Ascending aorta (tissue), 2 donors: Measurements from ENCODE around the gene FAM20B. TPM values are rescaled to one million over a fixed set of nuclear protein-coding genes. Genes with fewer than 3 reads are reported as not detected.

Experiments
- DNase-seq, 2 donors: peaks; one replicate each; pipeline ENCODE4 v3.0.0-alpha.2; 2019; ENCODE audit warnings: low spot score in 2 of 2
- H3K27ac ChIP-seq, 2 donors: fragments of 200-600 bp; sonication (generic); one replicate each; pipeline ENCODE4 v1.5.1; 2016 to 2017; ENCODE audit warnings: mild to moderate bottlenecking in 1 of 2
- H3K27me3 ChIP-seq: fragments of 200-600 bp; sonication (generic); one replicate; pipeline ENCODE4 v1.5.1; 2017
- H3K36me3 ChIP-seq, 2 donors: fragments of 200-600 bp; sonication (generic); one replicate each; pipeline ENCODE4 v1.5.1; 2016
- H3K4me1 ChIP-seq, 2 donors: fragments of 200-600 bp; sonication (generic); one replicate each; pipeline ENCODE4 v1.5.1; 2016 to 2017; ENCODE audit warnings: mild to moderate bottlenecking in 1 of 2
- H3K4me3 ChIP-seq, 2 donors: fragments of 200-600 bp; sonication (generic); one replicate each; pipeline ENCODE4 v1.5.1; 2016 to 2017; ENCODE audit warnings: mild to moderate bottlenecking in 1 of 2
- H3K9me3 ChIP-seq, 2 donors: fragments of 200-600 bp; sonication (generic); one replicate each; pipeline ENCODE4 v1.5.1; 2016
- intact Hi-C: fragments of 100-400 bp; cut with DNase I; formaldehyde crosslinking; loops from one replicate; pipeline ENCODE4 v1.15.1; 2023
- total RNA-seq: library from RNA; depleted of rRNA; stranded (reverse); fragments of >200 nt; gene quantifications from one replicate; pipeline ENCODE4 v1.1.0, GENCODE V29; 2016
- TF ChIP-seq, protein P1 (sequence below), 3 experiments: fragments of 200-600 bp in 2 of 3; fragments of 450-650 bp in 1 of 3; sonication (generic) in 2 of 3; IDR thresholded peaks; one replicate each; pipeline ENCODE4 v1.5.1; 2016 to 2019; ENCODE audit warnings: antibody characterized with exemption in 3 of 3, mild to moderate bottlenecking in 1 of 3, moderate library complexity in 1 of 3

FAM20B gene
- total RNA-seq, 1 donor from 2014 or later, result 17.3 TPM

DNA sequence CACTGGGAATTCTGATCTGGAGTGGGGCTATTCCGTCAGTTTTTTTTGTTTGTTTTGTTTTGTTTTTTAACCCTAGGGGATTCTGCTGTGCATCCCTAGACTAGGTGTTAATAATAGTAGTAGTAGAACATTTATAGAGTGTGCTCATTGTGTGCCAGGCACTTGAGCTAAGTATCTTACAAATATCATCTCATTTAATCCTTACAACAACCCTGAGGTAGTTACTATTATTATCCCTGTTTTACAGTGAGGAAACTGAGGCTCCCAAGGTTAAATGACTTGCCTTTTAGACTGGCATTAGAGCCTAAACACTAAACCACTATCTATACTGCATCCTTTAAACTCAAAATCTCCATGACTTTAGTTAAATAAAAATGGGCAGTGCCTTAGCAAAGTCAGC, 78.3 kb downstream of the FAM20B start:
- no peak for DNase-seq
- peaks cover 22 to 35% of the 10 kb centered on the region in 2 donors for H3K36me3 ChIP-seq
- no peaks in the 10 kb centered on the region for H3K9me3 ChIP-seq
- H3K27me3 ChIP-seq, result no peaks in the 10 kb centered on the region
- no peaks in the 10 kb centered on the region for H3K4me1 ChIP-seq
- H3K4me3 ChIP-seq, result no peak overlapping the region
- intact Hi-C loops, result no loop called here
- TF ChIP-seq, protein P1, sequence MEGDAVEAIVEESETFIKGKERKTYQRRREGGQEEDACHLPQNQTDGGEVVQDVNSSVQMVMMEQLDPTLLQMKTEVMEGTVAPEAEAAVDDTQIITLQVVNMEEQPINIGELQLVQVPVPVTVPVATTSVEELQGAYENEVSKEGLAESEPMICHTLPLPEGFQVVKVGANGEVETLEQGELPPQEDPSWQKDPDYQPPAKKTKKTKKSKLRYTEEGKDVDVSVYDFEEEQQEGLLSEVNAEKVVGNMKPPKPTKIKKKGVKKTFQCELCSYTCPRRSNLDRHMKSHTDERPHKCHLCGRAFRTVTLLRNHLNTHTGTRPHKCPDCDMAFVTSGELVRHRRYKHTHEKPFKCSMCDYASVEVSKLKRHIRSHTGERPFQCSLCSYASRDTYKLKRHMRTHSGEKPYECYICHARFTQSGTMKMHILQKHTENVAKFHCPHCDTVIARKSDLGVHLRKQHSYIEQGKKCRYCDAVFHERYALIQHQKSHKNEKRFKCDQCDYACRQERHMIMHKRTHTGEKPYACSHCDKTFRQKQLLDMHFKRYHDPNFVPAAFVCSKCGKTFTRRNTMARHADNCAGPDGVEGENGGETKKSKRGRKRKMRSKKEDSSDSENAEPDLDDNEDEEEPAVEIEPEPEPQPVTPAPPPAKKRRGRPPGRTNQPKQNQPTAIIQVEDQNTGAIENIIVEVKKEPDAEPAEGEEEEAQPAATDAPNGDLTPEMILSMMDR (IDR thresholded peaks at IDR 0.05), result no peak
- no peak overlapping the region for H3K27ac ChIP-seq

- no peaks in the 10 kb centered on the region for H3K9me3 ChIP-seq
- H3K4me3 ChIP-seq, result no peak overlapping the region
- no peaks in the 10 kb centered on the region for H3K4me1 ChIP-seq
- peaks cover 29 to 43% of the 10 kb centered on the region in 2 donors for H3K36me3 ChIP-seq
- intact Hi-C loops, result no loop called here
- no peaks in the 10 kb centered on the region for H3K27me3 ChIP-seq
- no peak overlapping the region for H3K27ac ChIP-seq
- DNase-seq, result no peak
- TF ChIP-seq, protein P1 (IDR thresholded peaks at IDR 0.05), result no peak
These were observed 79.0 kb downstream of the FAM20B start for GRCh38 chr1:179104611-179105250.

DNA sequence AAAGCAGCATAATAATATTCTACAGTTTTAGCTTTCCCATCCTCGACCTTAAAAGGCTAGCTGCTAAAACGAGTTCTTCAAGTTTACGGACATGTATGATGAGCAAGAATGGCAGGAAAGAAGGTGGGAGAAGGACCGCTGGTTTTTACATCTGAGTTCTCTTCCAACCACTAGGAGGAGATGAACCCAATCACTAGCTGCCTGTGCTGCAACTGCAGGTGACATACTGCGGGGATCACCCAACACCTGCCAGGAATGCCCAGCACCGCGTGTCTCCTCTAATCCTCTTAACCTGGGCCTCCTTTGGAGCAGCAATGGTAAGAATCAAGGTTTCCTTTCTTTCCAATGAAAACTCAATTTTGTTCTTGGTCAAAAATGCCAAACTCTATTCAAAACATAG, 79.7 kb downstream of the FAM20B start:
- H3K27ac ChIP-seq, result no peak overlapping the region
- no peak overlapping the region for H3K4me3 ChIP-seq
- H3K4me1 ChIP-seq, result no peaks in the 10 kb centered on the region
- intact Hi-C loops, result no loop called here
- H3K36me3 ChIP-seq, result peaks cover 35 to 45% of the 10 kb centered on the region in 2 donors
- no peaks in the 10 kb centered on the region for H3K9me3 ChIP-seq
- no peak for DNase-seq
- TF ChIP-seq, protein P1 (IDR thresholded peaks at IDR 0.05), result no peak
- no peaks in the 10 kb centered on the region for H3K27me3 ChIP-seq

DNA sequence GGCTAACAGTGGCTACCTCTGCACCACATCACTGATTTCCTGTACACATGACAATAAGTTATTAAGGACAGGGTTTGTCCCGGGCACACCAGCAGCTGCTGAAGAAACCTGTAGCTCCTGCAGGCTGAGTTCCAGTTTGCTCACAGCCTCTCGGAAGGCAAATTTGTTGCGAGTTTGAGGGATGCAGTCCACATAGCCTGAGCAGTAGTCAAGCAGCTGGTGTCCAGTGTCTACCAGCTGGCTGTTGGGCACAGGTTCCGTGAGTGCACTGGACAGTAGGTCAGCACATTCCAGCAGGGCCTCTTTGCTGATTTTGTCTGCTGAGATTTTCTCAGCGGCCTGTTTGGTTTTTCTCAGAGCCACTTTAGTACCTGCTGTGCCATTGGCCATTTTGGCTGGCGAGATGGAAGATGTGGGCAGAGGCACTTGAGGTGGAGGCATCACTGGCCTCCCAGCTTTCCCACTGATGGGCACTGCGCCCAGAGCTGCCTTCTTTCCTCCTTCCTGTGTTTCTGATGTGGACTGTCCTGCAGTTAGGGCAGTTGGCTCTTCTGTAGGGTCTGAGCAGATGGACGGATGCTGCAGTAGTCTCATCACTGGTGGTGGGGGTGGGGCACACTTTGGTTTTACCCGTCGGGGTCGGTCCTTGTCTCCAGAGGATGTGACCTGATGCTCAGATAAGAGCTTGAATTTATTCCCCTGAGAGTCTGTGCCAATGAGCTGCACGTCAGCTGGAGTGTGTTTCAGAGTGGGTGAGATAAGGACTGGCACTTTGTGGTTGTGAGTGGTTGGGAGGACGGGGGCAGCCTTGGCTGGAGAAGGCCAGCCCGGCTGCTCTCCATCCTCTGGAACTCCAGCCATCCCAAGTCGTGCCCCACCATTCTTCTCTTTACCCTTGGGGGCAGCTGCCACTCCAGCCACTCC, 82.3 kb downstream of the FAM20B start:
- H3K9me3 ChIP-seq, result no peaks in the 10 kb centered on the region
- no peak overlapping the region for H3K4me3 ChIP-seq
- no peak overlapping the region for H3K27ac ChIP-seq
- H3K27me3 ChIP-seq, result no peaks in the 10 kb centered on the region
- DNase-seq, result no peak
- no peaks in the 10 kb centered on the region for H3K4me1 ChIP-seq
- H3K36me3 ChIP-seq, result peaks cover 51 to 55% of the 10 kb centered on the region in 2 donors
- intact Hi-C loops, result no loop called here
- TF ChIP-seq, protein P1 (IDR thresholded peaks at IDR 0.05), result no peak

DNA sequence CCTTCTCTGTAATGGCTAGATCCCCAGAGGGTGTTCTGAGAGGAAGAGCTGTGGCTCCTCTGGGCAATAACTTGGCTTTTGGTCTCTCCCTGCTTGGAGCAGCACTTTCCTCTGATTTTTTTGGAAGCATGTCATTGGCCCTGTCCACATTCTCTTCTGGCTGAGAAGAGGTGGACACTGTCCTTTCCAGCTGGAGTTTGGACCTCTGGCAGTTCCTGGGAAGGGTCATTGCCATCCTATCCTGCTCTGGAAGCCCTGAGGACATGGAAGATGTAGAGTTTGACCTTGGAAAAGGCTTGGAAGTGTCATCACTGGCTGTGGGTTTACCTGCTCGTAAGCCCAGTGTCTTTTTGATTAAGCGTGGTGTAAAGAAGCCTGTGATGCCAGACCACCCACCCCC, 83.0 kb downstream of the FAM20B start:
- peaks cover 51 to 60% of the 10 kb centered on the region in 2 donors for H3K36me3 ChIP-seq
- TF ChIP-seq, protein P1 (IDR thresholded peaks at IDR 0.05), result no peak

More for the DNA sequence above, 83.0 kb downstream of the FAM20B start:
- H3K27me3 ChIP-seq, result no peaks in the 10 kb centered on the region
- H3K4me3 ChIP-seq, result no peak overlapping the region
- H3K9me3 ChIP-seq, result no peaks in the 10 kb centered on the region
- no peaks in the 10 kb centered on the region for H3K4me1 ChIP-seq
- intact Hi-C loops, result no loop called here
- no peak for DNase-seq
- no peak overlapping the region for H3K27ac ChIP-seq
